Right lung (tissue), 5 donors: ENCODE results near the gene TUT7. TPM values are rescaled to one million over a fixed set of nuclear protein-coding genes. Genes with fewer than 3 reads are reported as not detected.
"Not testable (repeated sequence)": the region's sequence is repeated elsewhere in the genome, so short reads cannot be mapped to it uniquely, and the experiment has no call there.

Experiments
- DNase-seq, 2 donors: peaks; one replicate each; pipeline ENCODE4 v3.0.0-alpha.2; 2013
- polyA plus RNA-seq, 5 donors: library from polyadenylated mRNA; unstranded; fragments of 120-200 nt; gene quantifications; one replicate each; pipeline versions ENCODE4 v1.2.1 to v1.2.3, GENCODE V29; 2013; ENCODE audit warnings: inconsistent platforms in 1 of 5, low replicate concordance in 1 of 5; ENCODE audit not compliant: insufficient read length in 5 of 5, insufficient read depth in 1 of 5

TUT7 gene
- polyA plus RNA-seq, 5 donors, result 18.7 to 33.2 (median 29.1) TPM

GRCh38 chr9:86351880-86352279 lies 2.3 kb downstream of the TUT7 start:
- no peak for DNase-seq

- DNase-seq, result no peak
These were observed 4.0 kb downstream of the TUT7 start for GRCh38 chr9:86350006-86350760.

- DNase-seq, result peak in 1 of 2 donors; percentile 13
These were observed 4.9 kb downstream of the TUT7 start for GRCh38 chr9:86349271-86349670.

- DNase-seq, result no peak
These were observed 6.2 kb downstream of the TUT7 start for GRCh38 chr9:86347991-86348390.

DNA sequence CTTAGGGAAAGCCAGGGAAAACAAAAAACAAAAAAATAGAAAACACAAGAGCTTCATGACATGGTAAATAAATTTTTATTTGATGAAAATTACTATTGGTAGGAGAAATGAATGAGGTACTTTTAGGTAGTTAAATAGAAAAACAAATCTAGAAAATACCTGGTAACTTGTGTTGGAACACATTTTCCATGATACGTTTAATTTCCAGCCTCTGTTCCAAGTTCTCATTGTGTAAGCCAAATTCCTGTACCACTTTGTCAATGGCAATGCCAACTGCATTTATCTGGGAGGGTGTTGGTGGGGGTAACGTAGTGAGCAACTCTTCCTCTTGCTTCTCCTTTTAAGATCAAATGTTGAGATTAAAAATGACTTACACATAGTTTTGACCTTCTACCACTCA lies 9.4 kb downstream of the TUT7 start:
- DNase-seq, result no peak

DNA sequence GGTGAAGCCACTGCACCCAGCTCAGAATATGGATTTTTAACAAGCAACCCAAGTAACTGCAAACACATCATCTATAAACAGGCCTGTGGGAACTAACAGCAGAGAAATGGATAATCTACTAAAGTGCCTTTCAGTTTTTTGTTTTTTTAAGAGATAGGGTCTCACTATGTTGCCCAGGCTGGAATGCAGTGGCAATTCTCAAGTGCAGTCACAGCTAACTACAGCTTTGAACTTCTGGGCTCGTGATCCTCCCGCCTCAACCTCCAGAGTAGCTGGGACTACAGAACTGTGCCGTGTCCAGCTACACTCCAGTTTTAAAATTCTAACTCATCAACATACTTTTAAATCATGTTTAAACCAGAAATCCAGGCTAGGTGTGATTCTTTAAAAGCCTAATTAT lies 11.9 kb downstream of the TUT7 start:
- no peak for DNase-seq

- DNase-seq, result no peak
These were observed 13.2 kb downstream of the TUT7 start for GRCh38 chr9:86341007-86341491.

DNA sequence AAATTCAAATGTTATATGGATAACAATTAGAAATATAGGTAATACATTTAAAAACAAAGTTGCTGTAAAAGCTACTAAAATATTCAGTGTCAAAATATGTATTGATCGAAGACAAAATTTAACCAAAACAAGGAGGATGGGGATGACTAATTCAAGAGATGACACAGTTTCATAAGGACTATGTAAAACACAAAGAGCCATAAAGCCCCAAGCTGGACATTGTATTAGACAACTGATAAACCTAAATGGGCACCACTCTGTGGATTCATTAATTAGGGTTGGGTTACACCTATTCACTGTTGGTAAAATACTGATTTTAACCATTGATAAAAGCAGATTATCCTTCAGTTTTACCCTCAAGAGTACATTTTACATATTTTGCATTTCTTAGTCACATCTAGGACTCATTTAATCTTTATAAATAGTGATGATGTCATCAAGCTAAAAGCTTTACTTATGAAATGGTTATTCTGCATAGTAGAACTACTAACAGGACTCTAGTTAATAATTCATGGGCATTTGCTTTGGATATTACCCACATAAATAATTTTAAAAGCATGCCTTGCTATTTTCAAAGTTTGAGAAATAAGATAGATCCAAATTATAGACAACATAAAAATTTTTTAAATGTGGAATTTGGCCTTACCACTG lies 13.7 kb downstream of the TUT7 start:
- no peak for DNase-seq

DNA sequence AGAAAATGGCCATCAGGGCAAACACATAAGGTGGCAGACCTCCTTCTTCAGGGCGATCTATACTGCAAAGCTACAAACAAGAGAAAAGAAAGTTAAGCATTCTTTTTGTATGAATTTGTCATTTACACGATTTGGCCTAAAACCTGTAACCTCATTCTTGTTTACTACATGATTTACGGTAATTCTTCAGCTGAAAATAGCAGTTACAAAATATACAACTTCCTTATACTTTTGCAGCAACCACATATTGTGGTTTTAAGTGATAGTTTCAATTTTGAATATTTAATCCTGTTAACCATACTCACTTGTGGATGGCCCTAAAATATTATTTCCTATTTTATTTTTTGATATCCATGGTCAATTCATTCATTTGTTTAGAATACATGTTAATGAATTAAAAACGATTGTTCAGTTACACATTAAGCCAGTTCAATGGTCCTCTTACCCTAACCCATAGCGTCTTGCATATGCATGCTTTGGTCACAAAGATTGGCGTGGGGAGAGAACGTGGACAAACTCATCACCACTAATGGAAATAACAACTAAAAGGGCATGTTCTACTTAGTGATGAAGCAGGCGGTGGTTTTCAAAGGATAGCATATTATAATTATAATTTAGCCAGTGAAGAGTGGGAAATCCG lies 16.6 kb downstream of the TUT7 start:
- DNase-seq, result no peak

DNA sequence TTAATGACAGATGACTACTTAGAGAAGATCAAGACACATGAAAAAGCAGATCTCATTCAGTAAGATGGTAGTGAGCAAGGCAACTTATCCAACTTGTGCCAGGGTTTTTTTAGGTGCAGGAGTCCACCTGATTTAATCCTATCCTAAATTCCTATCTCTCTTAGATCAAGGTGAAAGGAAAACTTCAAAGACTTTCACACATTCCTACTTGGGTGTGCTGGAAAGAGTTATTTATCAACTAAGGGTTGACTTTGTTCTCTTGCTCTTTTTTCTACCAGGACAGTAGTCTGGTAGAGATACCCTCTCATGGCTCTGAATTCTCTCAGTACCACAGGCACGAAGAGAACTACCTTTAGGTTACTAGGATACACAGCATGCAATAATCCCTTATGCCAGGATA lies 18.2 kb downstream of the TUT7 start:
- DNase-seq, result no peak

DNA sequence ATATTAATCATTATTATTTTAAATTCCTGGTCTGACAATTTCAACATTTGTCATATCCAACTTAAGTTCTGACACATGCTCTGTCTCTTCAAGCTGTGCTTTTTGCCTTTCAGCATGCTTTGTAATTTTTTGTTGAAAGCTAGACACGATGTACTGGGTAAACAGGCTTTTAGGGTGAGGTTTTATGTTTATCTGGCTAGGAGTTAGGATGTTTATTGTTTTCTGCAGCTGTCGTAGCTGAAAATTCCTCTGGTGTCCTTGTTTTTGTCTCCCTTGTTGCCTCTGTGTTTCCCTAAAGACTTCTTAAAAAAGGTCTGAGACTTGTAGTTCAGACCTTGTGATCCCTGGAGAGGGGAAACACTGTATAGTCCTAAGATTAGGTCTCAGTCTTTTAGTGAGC lies 20.6 kb downstream of the TUT7 start:
- no peak for DNase-seq

GRCh38 chr9:86330186-86330585 lies 24.0 kb downstream of the TUT7 start:
- DNase-seq, result no peak

DNA sequence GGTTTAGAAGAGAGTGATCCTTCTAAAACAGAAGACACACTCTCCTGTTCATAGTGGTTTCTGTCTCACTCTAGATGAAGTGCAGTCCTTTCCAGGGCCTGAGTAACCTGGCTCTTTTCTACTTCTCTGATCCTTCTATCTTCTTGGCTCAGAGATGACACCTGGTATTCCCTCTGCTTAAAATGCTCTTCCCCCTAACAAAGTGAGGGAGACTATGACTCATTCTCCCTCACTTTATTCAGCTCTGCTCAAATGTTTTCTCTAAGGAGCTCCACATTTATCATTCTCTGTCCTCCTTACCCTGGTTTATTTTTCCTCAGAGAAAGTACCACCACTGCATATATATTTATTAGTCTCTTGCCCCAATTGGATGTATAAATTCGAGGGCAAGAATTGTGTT lies 24.6 kb downstream of the TUT7 start:
- no peak for DNase-seq

GRCh38 chr9:86328156-86328555 lies 26.1 kb downstream of the TUT7 start:
- DNase-seq, result no peak

DNA sequence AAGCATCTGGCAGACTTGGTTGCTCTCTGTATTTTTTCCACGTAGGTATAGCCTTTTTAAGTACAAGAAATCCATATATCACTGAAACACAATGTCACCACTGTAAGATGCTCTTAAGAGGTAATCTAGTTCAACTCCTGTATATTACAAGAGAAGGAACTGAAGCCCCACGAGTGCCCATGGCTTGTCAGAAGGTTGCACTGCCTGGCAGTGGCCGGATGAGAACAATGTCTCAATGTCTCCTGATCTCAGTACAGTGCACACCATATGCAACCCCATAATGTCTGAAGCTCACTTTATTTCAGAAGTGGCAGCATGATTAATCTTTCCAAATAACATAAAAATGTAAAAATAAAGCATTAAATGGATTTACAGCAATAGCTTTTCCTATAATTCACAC lies 27.7 kb downstream of the TUT7 start:
- DNase-seq, result no peak

DNA sequence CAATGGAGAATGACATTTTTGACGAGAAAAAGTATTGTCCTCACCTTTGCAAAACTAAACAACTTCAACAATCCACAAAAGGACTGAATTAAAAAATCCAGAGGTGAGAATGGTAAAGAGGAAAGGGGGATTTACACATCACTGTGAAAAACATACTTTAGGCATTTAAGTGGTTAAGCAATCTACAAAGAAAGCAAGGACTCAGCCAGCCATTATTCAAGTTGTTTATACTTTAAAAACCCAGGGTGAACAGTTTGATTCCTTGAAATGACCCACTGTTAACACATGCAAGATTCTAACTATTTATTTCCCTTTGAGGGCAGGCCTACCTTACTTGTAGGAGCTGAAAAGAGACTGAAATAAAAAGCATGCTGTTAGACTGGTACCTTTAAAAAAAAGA lies 29.3 kb downstream of the TUT7 start:
- no peak for DNase-seq

- no peak for DNase-seq
These were observed 29.9 kb downstream of the TUT7 start for GRCh38 chr9:86324308-86324707.

DNA sequence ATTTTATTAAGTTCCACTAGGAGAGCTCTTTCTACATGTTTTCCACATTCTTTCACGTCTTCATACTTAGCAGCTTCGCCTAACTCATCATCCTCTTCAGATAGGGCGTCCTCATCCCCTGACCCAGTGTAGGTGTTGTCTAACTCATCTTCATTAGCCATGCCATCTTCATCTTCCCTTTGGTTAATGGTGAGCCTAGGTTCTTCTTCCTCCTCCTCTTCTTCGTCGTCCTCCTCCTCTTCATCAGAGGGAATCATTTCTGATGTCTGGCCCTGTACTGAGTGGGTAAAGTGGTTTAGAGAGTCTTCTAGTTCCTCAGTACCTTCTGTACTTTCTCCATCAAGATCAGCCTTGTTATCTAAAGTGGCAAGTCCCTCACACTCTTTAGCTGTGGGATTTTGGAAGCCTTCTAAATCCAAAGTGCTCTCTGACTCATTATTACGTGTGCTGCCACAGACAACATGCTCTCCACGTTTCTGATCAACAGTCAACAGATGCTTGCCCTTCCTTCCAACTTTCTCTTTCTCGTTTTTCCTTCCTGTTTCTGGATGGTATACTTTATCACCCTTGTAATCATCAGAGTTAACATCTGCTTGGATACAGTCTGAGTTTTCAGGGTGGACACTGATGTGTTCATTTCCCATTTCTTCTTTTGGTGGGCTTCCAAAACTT lies 31.1 kb downstream of the TUT7 start:
- no peak for DNase-seq

GRCh38 chr9:86321373-86321772 lies 32.8 kb downstream of the TUT7 start:
- no peak for DNase-seq

GRCh38 chr9:86318187-86318586 lies 36.0 kb downstream of the TUT7 start:
- DNase-seq, result no peak

GRCh38 chr9:86315078-86315477 lies 39.1 kb downstream of the TUT7 start:
- no peak for DNase-seq

- not testable (repeated sequence) for DNase-seq
These were observed 41.3 kb downstream of the TUT7 start for GRCh38 chr9:86312959-86313358.
